Trophoblast cell (in vitro differentiated cells and primary cell): ENCODE data around the gene PTPRQ.

ENCODE experiments used
- DNase-seq, 2 donors: peaks; one replicate each; pipeline ENCODE4 v3.0.0-alpha.2; 2016
- H2AFZ ChIP-seq: 2 replicates; pipeline ENCODE4 v1.6.1; 2013; ENCODE audit warnings: low read length, moderate library complexity, mild to moderate bottlenecking; ENCODE audit not compliant: insufficient read depth, poor library complexity
- H2AK5ac ChIP-seq: 2 replicates; pipeline ENCODE4 v1.6.1; 2013; ENCODE audit warnings: mild to moderate bottlenecking, low read length
- H2BK120ac ChIP-seq: 2 replicates; pipeline ENCODE4 v1.6.1; 2013; ENCODE audit warnings: low read length, mild to moderate bottlenecking, moderate library complexity; ENCODE audit not compliant: insufficient read depth, poor library complexity
- H2BK12ac ChIP-seq: 2 replicates; pipeline ENCODE4 v1.6.1; 2013; ENCODE audit warnings: mild to moderate bottlenecking, low read length, moderate library complexity
- H2BK5ac ChIP-seq: 2 replicates; pipeline ENCODE4 v1.6.1; 2013; ENCODE audit warnings: low read length, low read depth, moderate library complexity, mild to moderate bottlenecking; ENCODE audit not compliant: poor library complexity
- H3K14ac ChIP-seq: 2 replicates; pipeline ENCODE4 v1.6.1; 2013; ENCODE audit warnings: mild to moderate bottlenecking, low read length
- H3K18ac ChIP-seq: 2 replicates; pipeline ENCODE4 v1.6.1; 2013; ENCODE audit warnings: mild to moderate bottlenecking, low read length
- H3K23ac ChIP-seq: 2 replicates; pipeline ENCODE4 v1.6.1; 2013; ENCODE audit warnings: low read length
- H3K27ac ChIP-seq: 2 replicates; pipeline ENCODE4 v1.5.1; 2013; ENCODE audit warnings: low read depth, mild to moderate bottlenecking, inconsistent platforms, low read length, moderate library complexity
- H3K27me3 ChIP-seq: 2 replicates; pipeline ENCODE4 v1.6.1; 2013; ENCODE audit warnings: inconsistent platforms, mild to moderate bottlenecking, low read length, moderate library complexity; ENCODE audit not compliant: insufficient read depth
- H3K36me3 ChIP-seq, 2 experiments: 1 replicate in 1 of 2; 2 replicates in 1 of 2; pipeline ENCODE4 v1.6.1; 2013; ENCODE audit warnings: low read length in 2 of 2, mild to moderate bottlenecking in 2 of 2, moderate library complexity in 1 of 2; ENCODE audit not compliant: insufficient read depth in 2 of 2, control insufficient read depth in 1 of 2
- H3K4ac ChIP-seq: 2 replicates; pipeline ENCODE4 v1.6.1; 2013; ENCODE audit warnings: low read depth, mild to moderate bottlenecking, low read length, moderate library complexity
- H3K4me1 ChIP-seq, 2 experiments: 1 replicate in 1 of 2; 2 replicates in 1 of 2; pipeline ENCODE4 v1.6.1; 2013; ENCODE audit warnings: low read length in 2 of 2, mild to moderate bottlenecking in 2 of 2, moderate library complexity in 1 of 2; ENCODE audit not compliant: insufficient read depth in 2 of 2, control insufficient read depth in 1 of 2
- H3K4me2 ChIP-seq: 2 replicates; pipeline ENCODE4 v1.6.1; 2013; ENCODE audit warnings: inconsistent platforms, mild to moderate bottlenecking, low read length, moderate library complexity
- H3K4me3 ChIP-seq: 2 replicates; pipeline ENCODE4 v1.5.1; 2013; ENCODE audit warnings: mild to moderate bottlenecking, low read depth, low read length, inconsistent platforms
- H3K79me1 ChIP-seq: one replicate; pipeline ENCODE4 v1.6.1; 2013; ENCODE audit warnings: low read length
- H3K79me2 ChIP-seq: 2 replicates; pipeline ENCODE4 v1.6.1; 2013; ENCODE audit warnings: low read length, mild to moderate bottlenecking; ENCODE audit not compliant: control insufficient read depth, insufficient read depth, poor library complexity
- H3K9ac ChIP-seq: 2 replicates; pipeline ENCODE4 v1.6.1; 2013; ENCODE audit warnings: mild to moderate bottlenecking, low read length
- H3K9me3 ChIP-seq: 2 replicates; pipeline ENCODE4 v1.6.1; 2013; ENCODE audit warnings: low read depth, mild to moderate bottlenecking, control low read depth, inconsistent platforms, low read length; ENCODE audit not compliant: insufficient read depth
- H4K12ac ChIP-seq: 2 replicates; pipeline ENCODE4 v1.6.1; 2013; ENCODE audit warnings: low read depth, mild to moderate bottlenecking, low read length, moderate library complexity
- H4K8ac ChIP-seq: 2 replicates; pipeline ENCODE4 v1.6.1; 2013; ENCODE audit warnings: low read depth, mild to moderate bottlenecking, low read length, moderate library complexity
- H4K91ac ChIP-seq: one replicate; pipeline ENCODE4 v1.6.1; 2013; ENCODE audit warnings: low read depth, mild to moderate bottlenecking, low read length, moderate library complexity
- whole genome bisulfite sequencing: extraction: QIAGEN DNeasy Blood & Tissue Kit; methylation state at CpG from one replicate; pipeline ENCODE4 v1.1.7; 2013; ENCODE audit warnings: missing lambda C conversion rate; ENCODE audit not compliant: insufficient read length, insufficient coverage; ENCODE audit errors: extremely low coverage; 5-methylcytosine and 5-hydroxymethylcytosine counted together

The PTPRQ gene

GRCh38 chr12:80512781-80513180, 68.7 kb downstream of the PTPRQ start:
- H3K9ac ChIP-seq, result no peak overlapping the region
- H3K36me3 ChIP-seq, result no peaks in the 10 kb centered on the region
- WGBS, result no CpG with 5 or more reads among the region's 11 CpGs
- no peak overlapping the region for H2AK5ac ChIP-seq
- no peak overlapping the region for H2AFZ ChIP-seq
- H2BK5ac ChIP-seq, result no peak overlapping the region
- no peak overlapping the region for H3K23ac ChIP-seq
- DNase-seq, result no peak
- no peak overlapping the region for H3K4me2 ChIP-seq
- no peaks in the 10 kb centered on the region for H3K79me2 ChIP-seq
- H3K18ac ChIP-seq, result no peak overlapping the region
- no peak overlapping the region for H4K91ac ChIP-seq
- no peaks in the 10 kb centered on the region for H3K27me3 ChIP-seq
- no peaks in the 10 kb centered on the region for H3K79me1 ChIP-seq
- no peak overlapping the region for H2BK120ac ChIP-seq
- no peaks in the 10 kb centered on the region for H3K9me3 ChIP-seq
- no peak overlapping the region for H4K8ac ChIP-seq
- no peak overlapping the region for H3K14ac ChIP-seq
- no peak overlapping the region for H3K4me3 ChIP-seq
- no peak overlapping the region for H4K12ac ChIP-seq
- H3K4me1 ChIP-seq, result no peaks in the 10 kb centered on the region
- no peak overlapping the region for H3K4ac ChIP-seq
- H2BK12ac ChIP-seq, result no peak overlapping the region
- no peak overlapping the region for H3K27ac ChIP-seq

DNA sequence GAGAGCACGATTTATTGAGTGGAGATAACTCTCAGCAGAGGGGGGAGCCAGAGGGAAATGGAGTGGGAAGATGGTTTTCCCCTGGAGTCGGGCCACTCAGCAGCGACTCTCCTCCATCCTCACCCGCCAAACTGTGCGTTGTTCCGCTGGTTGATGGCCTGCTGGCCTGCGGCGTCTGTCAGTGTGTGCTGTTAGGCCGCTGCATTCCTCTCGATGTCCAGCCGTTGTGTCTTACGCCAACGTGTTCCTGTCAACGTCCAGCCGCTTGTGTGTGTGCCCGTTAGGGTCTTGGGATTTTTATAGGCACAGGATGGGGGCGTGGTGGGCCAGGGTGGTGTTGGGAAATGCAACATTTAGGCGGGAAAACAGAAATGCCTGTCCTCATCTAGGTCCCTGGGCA, 69.2 kb downstream of the PTPRQ start:
- Histone ChIP-seq H2AFZ (no peak overlapping the region), H3K36me3 (no peaks in the 10 kb centered on the region), H3K23ac (no peak overlapping the region), H3K4ac (no peak overlapping the region), H4K8ac (no peak overlapping the region), H3K4me1 (no peaks in the 10 kb centered on the region), H3K9me3 (no peaks in the 10 kb centered on the region), H3K4me3 (no peak overlapping the region), H4K91ac (no peak overlapping the region), H2BK5ac (no peak overlapping the region), H3K4me2 (no peak overlapping the region), H2AK5ac (no peak overlapping the region), H3K18ac (no peak overlapping the region), H3K79me1 (no peaks in the 10 kb centered on the region), H3K27me3 (no peaks in the 10 kb centered on the region), H3K9ac (no peak overlapping the region), H4K12ac (no peak overlapping the region), H3K14ac (no peak overlapping the region), H3K27ac (no peak overlapping the region), H2BK12ac (no peak overlapping the region), H3K79me2 (no peaks in the 10 kb centered on the region), H2BK120ac (no peak overlapping the region)
- peak; percentile 3 to 41 for DNase-seq
- no CpG with 5 or more reads among the region's 18 CpGs for WGBS

DNA sequence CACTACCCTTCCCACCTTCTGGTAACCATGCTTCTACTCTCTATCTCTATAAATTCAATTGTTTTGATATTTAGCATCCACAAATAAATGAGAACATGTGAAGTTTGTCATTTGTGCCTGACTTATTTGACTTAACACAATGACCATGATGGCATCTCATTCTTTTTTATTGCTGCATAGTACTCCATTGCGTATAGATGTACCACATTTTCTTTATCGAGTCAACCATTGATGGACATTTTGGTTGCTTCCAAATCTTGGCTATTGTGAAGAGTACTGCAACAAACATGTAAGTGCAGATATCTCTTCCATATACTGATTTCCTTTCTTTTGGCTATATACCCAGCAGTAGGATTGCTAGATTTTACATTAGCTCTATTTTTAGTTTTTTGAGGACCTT, 73.6 kb downstream of the PTPRQ start:
- Histone ChIP-seq H4K12ac (no peak overlapping the region), H2BK12ac (no peak overlapping the region), H2AK5ac (no peak overlapping the region), H3K14ac (no peak overlapping the region), H2AFZ (no peak overlapping the region), H2BK5ac (no peak overlapping the region), H3K79me2 (no peaks in the 10 kb centered on the region), H4K91ac (no peak overlapping the region), H3K4me3 (no peak overlapping the region), H3K4me1 (no peaks in the 10 kb centered on the region), H3K4ac (no peak overlapping the region), H3K27me3 (no peaks in the 10 kb centered on the region), H3K4me2 (no peak overlapping the region), H3K27ac (no peak overlapping the region), H3K18ac (no peak overlapping the region), H3K9ac (no peak overlapping the region), H4K8ac (no peak overlapping the region), H2BK120ac (no peak overlapping the region), H3K23ac (no peak overlapping the region), H3K79me1 (no peaks in the 10 kb centered on the region), H3K36me3 (no peaks in the 10 kb centered on the region), H3K9me3 (no peaks in the 10 kb centered on the region)
- no CpG with 5 or more reads among the region's 2 CpGs for WGBS
- DNase-seq, result no peak

- H2AK5ac ChIP-seq, result no peak overlapping the region
- DNase-seq, result no peak
- H3K4me2 ChIP-seq, result no peak overlapping the region
- H3K9ac ChIP-seq, result no peak overlapping the region
- H3K4me1 ChIP-seq, result no peaks in the 10 kb centered on the region
- H3K4me3 ChIP-seq, result no peak overlapping the region
- H3K9me3 ChIP-seq, result no peaks in the 10 kb centered on the region
- H2BK120ac ChIP-seq, result no peak overlapping the region
- no peak overlapping the region for H3K4ac ChIP-seq
- H3K36me3 ChIP-seq, result no peaks in the 10 kb centered on the region
- H3K27ac ChIP-seq, result no peak overlapping the region
- no peak overlapping the region for H4K8ac ChIP-seq
- H3K79me2 ChIP-seq, result no peaks in the 10 kb centered on the region
- H2BK5ac ChIP-seq, result no peak overlapping the region
- no peak overlapping the region for H4K91ac ChIP-seq
- no peaks in the 10 kb centered on the region for H3K79me1 ChIP-seq
- no peak overlapping the region for H2BK12ac ChIP-seq
- no peak overlapping the region for H2AFZ ChIP-seq
- no peak overlapping the region for H3K14ac ChIP-seq
- H3K18ac ChIP-seq, result no peak overlapping the region
- H3K23ac ChIP-seq, result no peak overlapping the region
- no peak overlapping the region for H4K12ac ChIP-seq
- H3K27me3 ChIP-seq, result no peaks in the 10 kb centered on the region
Observed at GRCh38 chr12:80531646-80532045, 87.6 kb downstream of the PTPRQ start.

DNA sequence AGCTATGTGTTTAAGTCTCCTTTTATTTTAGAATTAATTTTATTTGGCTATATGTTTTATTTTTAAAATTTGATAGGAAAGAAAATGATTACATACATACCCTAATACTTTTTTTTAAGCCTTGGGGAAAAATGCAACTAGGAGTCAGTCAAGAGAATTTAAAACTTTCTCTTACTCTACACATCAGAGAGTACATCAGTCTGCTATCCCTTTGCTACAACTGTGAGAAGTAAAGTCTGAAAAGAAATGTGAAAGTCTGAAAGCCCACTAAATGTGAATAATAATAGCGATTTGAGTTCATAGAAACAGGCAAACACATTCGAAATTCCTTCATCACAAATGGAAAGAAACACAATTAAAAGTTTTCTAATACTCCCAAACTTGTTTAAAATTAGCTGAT, 95.0 kb downstream of the PTPRQ start:
- no peak overlapping the region for H4K12ac ChIP-seq
- H2BK12ac ChIP-seq, result no peak overlapping the region
- H3K4me1 ChIP-seq, result no peaks in the 10 kb centered on the region
- no peak overlapping the region for H2AK5ac ChIP-seq
- WGBS, result no CpG with 5 or more reads among the region's 2 CpGs
- H3K9me3 ChIP-seq, result no peaks in the 10 kb centered on the region
- no peak overlapping the region for H3K14ac ChIP-seq
- H3K27ac ChIP-seq, result no peak overlapping the region
- H3K4ac ChIP-seq, result no peak overlapping the region
- H2BK5ac ChIP-seq, result no peak overlapping the region
- H2AFZ ChIP-seq, result no peak overlapping the region
- no peak overlapping the region for H3K4me2 ChIP-seq
- H3K79me2 ChIP-seq, result no peaks in the 10 kb centered on the region
- H2BK120ac ChIP-seq, result no peak overlapping the region
- H4K8ac ChIP-seq, result no peak overlapping the region
- H3K4me3 ChIP-seq, result no peak overlapping the region
- no peaks in the 10 kb centered on the region for H3K27me3 ChIP-seq
- no peak overlapping the region for H3K9ac ChIP-seq
- no peaks in the 10 kb centered on the region for H3K36me3 ChIP-seq
- H3K79me1 ChIP-seq, result no peaks in the 10 kb centered on the region
- no peak overlapping the region for H3K18ac ChIP-seq
- H4K91ac ChIP-seq, result no peak overlapping the region
- no peak overlapping the region for H3K23ac ChIP-seq
- no peak for DNase-seq
